Measurements from ENCODE around the gene CDC42BPA.

CDC42BPA gene

DNA sequence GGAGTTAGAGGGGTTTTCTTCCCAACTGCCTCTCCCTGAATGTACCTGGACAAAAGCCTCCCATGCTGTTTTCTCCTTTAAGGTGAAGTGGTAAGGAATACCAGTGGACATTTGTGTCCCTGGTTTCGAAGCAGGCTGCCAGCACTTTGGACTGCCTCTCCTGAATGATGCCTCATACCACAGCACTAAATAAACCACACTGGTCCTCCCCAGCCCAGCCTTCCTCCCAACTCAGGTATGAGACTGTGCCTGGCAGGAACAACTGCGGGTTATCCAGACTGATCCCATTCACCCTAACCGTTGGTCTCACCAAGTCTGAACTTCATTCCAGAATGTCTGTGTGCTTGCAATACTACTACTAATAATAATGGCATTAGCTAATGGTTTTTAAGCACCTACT lies 368.9 kb downstream of the CDC42BPA start:
- no peak for DNase-seq

DNA sequence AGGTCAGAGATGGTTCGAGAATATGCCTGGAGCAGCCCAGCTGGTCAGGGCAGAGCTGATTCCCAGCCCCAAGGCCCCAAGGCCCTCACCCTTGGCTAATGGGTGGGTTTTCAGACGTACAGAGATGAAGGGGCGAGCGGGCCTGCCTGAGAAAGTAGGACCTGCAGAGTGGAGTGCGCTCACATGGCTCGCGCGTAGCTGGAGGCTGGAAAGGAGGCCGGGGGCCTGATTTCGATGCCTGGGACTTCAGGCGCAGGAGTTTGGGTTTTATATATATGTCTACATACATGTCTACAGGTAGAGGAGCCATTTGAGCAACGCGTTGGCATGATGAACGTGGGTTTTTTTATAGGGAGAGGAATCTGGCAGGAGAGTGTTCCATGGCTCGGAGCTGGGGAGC lies 369.3 kb downstream of the CDC42BPA start:
- DNase-seq, result no peak

DNA sequence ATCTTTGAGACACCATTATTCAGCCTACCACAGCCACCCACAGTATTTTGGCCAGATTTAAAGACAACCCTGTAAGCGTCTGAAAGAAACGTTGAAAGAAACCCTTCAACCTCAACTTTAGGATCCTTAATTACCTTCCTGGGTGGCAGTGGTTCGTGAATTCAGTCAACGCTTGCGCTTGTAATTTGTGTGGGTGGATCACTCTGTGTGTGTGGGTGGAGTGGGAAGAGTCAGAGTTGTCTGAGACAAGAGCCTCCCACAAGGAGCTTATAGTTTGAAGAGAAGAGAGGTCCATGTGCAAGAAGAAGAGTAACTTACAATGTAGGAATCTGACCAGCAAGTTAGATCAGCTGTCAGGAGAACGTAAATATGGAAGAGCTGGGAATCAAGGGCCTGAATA lies 369.8 kb downstream of the CDC42BPA start:
- no peak for DNase-seq

DNA sequence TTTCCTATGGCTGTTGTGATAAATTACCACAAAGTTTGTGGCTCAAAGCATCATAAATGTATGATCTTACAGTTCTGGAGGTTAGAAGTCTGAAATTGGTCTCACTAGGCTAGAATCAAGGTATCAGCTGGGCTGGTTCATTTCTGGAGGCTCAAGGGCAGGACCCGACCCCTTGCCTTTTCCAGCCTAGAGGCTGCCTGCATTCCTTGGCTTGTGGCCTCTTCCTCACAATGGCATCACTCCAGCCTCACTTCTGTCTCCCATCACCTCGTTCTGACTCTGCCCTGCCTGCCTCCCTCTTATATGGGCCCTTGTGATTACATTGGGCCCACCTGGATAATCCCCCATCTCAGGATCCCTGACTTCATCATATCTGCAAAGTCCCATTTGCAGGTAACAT lies 370.2 kb downstream of the CDC42BPA start:
- no peak for DNase-seq

DNA sequence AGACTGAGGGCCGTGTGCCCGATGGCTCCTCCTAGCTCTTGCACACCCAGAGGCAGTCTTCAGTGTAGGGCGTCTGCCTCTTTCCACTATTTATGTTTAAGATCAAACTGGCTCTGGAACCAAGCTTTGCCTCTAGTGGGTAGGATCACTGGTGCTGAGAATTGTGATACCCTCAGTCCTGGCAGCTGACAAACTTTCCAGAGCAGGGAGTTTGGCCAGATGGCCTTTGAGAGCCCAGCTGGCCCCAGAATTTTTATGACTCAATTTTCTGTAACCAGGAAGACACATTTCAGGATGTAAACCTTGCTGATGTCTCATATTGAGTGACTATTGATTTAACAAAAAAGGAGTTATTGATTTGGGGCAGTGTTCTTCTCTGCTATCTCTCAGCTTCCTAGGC lies 371.5 kb downstream of the CDC42BPA start:
- no peak for DNase-seq

DNA sequence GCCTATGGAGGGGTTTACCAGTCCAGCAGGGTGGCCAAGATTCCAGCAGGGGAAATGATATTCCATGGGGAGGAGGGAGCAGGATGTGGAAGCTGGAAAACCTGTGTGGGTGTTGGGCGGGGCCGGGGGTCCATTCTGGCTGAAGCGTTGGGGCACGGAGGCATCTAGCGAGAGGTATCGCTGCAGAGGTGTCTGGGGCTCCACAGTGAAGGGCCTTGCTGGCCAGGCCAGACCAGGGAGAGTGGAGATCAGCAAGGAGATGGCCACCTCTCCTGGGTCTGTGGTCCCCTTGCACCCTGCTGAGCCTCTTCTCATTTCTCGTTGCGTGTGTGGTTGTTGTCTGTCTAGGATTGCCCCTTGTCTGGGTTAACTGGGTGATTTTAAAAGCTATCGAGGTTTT lies 372.0 kb downstream of the CDC42BPA start:
- no peak for DNase-seq

DNA sequence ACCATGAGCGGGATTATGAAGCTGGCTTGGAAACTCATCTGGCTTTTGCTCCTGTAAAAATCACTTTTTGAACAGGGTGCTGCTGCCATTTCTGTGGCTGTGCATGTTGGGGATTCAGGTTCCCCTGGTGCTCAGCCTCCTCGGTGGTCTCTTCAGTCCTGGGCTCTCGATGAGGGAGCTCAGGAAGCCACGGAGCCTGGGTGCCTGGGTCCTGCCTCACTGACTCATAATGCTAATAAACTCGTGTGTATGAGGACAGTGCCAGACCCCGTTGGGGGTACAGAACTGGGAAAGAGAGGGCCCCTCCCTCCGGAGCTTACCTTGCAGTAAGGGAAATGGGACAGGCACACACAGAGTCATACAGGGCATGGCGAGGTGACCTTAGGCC lies 372.4 kb downstream of the CDC42BPA start:
- no peak for DNase-seq

DNA sequence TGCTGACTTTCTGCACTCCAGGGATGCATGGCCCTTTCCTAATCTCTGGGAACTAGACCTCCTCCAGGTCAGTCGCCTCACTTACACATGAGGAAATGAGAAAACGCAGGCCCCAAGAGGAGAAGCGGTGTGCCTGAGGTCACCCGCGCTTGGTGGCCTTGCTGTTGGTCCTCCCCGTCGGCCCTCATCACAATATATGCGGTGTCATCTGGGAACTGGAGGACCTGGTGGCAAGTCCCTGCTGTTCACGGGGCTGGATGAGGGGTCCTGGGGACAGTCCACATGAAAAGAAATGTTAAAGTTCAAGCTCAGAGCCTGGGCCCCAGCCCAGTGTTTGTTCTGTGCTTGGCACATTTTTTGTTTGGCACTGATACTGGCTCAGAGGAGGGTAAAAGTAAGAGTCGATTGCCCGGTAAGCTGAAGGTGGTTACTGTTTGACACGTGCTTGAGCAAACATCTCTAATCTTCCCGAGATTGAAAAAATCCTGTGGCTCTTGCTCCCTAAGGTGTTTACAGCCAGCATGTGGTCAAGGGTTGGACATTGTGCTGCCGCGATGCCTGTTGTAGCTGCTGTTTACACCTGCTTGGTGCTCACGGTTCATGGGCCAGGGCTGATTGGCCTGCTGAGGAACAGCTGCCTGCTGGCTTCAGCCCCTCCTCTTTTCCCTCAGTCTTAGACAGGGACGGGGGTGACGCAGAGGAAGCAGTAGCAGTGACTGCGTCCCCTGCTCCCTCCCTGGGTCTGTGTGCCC lies 373.0 kb downstream of the CDC42BPA start:
- DNase-seq, result no peak

DNA sequence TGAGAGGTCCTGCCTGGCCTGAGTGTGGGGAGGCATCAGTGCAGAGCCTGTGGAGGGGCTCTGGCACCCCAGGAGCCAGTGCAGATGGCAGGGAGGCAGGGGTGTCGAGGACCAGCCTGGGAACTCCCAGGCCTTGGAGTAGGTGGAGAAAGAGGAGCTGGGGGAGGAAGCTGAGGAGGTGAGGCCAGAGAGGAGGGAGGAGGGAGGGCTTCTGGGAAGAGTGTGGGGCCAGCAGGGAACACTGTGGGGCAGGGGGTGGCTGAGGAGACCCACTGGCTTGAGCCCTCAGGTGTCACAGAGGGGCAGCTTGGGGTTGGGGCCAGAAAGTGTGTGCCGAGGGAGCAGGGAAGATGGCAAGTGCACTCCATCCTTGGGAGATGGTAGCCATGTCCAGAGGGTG lies 374.4 kb downstream of the CDC42BPA start:
- no peak for DNase-seq

DNA sequence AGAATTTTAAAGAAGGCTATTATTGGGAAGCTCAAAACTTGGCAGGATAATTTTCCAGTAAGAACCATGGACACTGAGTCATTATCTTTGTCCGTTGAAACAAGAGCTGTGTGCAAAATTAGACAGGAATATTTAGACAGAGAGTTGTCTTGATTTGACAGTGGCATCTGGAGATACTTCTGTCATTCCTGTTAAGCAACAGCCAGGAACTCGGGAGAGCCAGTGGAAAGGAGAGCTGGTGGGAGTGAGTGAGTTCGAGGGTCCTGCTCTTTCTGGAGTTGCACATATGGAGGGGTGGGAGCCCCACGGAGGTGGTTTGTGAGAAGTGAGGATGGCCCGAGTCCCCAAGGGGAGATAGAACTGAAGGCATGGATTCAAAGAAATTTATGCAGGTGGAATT lies 375.1 kb downstream of the CDC42BPA start:
- no peak for DNase-seq

DNA sequence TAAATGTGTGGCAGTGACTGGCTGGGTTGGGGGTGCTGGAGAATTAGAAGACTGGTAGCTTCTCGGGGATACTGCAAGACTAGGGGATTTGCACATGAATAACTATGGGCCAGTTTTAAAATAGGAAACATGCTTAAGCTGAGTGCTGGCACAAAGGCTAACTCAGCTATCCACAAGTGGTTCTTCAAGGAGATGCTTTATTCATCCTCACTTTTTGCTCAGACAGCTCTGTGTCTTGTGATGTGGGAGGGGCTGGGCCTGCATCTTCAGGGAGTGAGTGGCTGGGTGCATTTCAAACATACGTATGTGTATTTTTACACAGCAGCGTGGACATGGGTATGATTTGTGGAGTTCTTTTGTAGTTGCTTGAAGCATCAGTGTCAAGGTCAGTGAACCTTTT lies 375.9 kb downstream of the CDC42BPA start:
- no peak for DNase-seq

DNA sequence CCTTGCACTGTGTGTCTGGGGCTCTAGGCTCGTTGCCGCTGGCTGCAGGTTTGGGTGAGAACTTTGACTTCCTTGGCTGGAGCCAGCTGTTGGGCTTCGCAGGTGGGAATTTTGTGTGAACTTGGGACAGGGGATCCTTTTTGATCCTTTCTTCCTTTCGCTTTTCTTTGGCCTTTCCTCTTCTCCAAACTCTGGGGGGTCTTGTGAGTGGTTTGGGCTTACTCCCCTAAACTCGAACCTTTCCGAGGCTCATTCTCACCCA lies 377.6 kb downstream of the CDC42BPA start:
- no peak for DNase-seq

DNA sequence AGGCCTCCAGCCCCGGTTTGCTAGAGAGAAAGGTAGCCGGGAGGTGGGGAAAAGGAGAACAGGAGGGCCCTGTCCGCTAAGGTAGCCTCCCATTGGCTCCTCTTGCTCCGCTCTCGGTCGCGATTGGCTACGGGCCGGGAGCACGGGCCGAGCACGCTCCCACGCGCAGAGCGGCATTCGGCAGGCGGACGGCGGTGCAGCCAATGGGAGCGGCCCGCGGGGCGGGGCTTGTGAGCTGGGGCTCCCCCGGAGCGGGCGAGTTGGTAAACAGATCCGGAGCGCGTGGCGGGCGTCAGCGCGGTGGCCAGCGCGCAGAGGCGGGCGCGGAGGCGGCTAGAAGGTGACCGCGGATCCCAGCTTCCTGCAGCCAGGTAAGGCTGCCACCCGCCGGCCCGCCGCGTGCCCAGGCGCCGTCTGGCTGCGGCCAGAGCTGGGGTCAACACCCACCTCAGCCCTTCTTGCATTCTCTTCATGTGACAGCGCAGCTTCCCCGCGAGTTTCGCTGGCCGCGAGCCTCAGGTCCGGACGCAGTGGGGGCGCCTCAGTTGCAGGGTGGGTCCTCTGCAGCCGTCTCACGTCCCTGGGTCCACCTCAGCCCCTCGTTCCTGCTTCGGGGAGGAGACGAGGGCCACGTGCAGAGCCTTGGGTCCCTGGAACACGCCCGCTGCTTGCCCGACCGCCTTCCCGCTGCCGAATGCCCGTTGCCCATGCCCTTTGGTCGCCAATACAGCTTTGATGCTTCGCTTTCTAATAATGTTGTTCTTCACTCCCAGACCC lies 378.1 kb downstream of the CDC42BPA start, which contains the start of gene COQ8A:
COQ8A (plus strand) TSS at position 266 of the 777 bp plus-strand sequence. CDS start 21,092 bp downstream, outside the sequence.
- DNase-seq, result peak; percentile 74 to 100 (median 99)

Measured in amygdala (tissue), 56 donors.